Fibroblast of peridontal ligament (primary cell): Measurements from ENCODE around the gene SLC16A6.
"Not testable (repeated sequence)": the region's sequence is repeated elsewhere in the genome, so short reads cannot be mapped to it uniquely, and the experiment has no call there.

Experiments
- DNase-seq: peaks from one replicate; pipeline ENCODE4 v3.0.0-alpha.2; 2010; ENCODE audit errors: extremely low read depth

Gene SLC16A6

DNA sequence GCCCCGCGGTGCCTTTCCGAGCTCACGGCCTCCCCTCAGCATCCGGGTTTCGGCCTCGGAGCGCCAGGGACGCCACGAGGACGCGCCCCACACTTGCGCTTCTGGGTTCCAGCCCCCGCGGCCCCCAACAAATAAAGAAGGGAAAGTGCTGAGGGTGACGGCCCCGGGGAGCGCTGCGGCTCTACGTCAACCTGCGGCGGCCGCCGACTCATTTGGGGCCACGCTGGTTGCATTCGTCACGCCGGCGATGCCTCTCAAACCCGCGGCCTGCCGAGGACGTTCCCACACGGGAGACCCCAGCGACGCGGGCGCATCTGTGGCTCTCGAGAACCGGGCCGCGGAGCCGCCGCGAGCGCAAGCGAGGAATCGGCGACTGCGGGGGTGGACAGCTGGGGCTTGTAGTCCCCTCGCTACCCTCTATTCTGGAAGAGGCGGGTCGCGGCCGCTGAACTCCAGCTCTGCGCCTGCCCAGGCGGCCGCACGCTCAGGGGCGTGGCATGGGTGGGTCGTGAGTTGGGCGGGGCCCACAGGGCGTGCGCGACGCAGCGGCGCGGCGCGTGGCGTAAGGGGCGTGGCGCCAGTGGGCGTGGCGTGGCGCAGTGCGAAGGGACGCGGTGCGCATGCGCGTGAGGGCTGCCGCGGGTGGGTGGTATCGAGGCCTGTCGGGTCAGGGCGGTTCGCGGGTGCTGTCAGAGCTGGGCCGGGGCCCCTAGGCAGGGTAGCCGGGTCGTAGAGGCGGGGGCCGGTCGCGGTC lies 43.3 kb downstream of the SLC16A6 start, which contains the start of gene AMZ2:
TSS of gene AMZ2 (plus strand) at position 599 of the 754 bp plus-strand sequence. CDS start 2,145 bp downstream, outside the sequence.
- peak; percentile 91 for DNase-seq

DNA sequence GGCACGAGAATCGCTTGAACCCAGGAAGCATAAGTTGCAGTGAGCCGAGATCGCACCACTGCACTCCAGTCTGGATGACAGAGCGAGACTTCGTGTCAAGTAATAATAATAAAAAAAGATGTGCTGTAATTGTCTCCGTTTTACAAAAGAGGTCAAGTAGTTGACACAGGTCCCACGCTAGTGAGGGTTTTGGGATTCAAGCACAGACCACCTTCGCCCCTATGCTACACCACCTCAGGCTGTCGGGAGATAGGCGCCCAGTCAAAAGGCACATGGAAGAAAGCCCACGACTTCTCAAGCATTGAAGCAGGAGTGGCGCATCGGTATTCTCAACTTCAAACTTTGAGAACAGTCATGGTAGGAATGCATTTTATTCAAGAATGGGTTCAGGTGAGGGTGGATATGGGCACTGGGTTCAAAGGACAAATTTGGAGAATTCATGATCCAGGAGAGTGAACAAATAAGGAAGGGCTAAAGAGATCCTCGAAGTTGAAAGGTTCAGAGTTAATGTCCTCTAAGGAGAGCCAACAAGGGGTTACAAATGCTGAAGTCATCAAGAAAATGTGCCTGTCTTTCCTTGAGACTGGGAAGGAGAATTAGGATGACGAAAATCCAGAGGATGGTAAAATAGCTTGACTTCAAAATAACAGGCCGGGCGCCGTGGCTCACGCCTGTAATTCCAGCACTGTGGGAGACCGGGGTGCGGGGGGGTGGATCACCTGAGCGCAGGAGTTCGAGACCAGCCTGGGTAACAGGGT lies 44.5 kb downstream of the SLC16A6 start:
- DNase-seq, result no peak

GRCh38 chr17:68239632-68240366 lies 51.1 kb downstream of the SLC16A6 start:
- DNase-seq, result no peak

DNA sequence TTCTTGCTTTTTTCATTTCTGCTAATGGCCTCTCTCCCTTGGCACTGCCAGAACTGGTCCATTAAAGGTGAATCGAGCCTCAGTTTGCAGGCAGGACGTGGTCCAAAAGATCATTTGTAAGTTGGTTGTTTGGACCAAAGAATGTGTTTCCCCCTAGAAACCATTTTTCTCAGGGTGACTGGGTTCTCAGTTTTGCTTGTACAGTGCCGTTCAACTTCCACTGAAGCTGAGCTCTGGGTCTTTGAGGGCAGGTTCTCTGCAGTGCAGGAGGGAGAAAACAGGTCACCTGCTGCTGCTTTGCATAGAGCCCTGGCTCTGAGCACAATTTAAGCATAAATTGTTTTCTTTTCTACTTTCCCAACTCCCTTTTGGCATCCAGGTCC lies 52.1 kb downstream of the SLC16A6 start:
- no peak for DNase-seq

DNA sequence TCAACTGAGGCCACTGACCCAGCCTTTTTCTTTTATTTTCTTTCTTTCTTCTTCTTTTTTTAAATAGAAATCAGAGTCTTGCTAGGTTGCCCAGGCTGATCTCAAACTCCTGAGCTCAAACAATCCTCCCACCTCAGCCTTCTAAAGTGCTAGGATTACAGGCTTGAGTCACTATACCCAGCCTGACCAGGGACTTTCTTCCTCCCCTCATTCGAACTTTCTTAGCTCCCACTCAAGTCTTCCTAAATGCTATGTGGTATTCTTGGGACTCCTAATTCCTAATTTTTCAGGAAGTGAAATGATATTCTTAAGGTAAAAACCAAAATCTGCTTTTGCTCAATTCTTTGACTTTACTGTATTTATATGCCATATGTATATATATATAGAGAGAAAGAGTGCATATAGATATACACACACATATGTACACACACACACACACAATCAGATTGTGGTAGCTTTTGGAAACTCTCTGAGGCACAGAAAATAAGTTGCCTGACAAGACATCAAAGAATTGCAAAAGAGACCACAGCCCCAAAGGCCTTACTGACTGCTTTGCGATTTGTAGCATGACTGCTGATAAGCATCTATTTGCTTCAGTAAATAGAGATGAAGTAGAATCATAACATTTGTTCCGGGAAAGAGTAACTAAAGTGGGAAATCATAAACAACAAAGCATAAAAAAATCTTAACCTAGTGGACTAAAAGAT lies 52.6 kb downstream of the SLC16A6 start:
- DNase-seq, result no peak

DNA sequence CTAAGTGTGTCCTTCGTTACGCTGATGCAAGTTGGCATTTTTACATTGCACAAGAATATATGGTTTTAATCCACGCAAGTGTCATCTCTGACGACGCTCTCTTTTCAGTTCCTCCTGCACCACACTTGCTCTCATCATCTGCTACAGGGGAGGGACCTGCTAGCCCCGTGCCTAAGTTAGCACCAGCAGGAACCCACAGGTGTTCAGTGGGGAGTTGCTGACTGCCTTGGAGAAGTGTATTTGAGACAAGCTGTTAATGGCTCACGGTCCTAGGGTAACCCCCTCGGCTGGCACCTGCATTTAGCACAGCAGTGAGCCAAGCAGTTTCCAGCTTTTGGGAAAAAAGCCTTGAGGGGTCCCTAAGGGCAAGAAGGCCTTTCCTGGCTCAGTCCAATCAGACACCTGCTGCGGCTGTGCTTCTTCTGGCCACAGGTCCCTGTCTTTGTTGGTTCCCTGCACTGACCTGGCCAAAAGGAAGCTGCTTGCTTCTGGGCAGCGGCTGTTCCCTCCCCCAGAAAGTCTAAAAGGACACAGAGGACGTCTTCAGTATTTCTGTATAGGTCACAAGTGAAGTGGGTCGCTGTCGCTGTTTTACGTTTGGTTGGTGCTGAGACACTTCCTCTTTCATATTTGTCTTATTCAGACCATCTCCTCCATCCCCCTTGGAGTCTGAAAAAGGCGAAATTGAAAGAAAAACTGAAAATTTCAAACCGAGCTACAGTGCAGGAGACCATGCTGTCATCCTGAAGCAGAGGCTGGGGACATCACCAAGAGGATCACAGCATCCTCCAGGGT lies 53.4 kb downstream of the SLC16A6 start:
- not testable (repeated sequence) for DNase-seq

- DNase-seq, result not testable (repeated sequence)
Measured at GRCh38 chr17:68235336-68235791, 55.6 kb downstream of the SLC16A6 start.

- DNase-seq, result peak; percentile 87
Measured at GRCh38 chr17:68234726-68235335, 56.1 kb downstream of the SLC16A6 start.

- DNase-seq, result peak; percentile 74
Measured at GRCh38 chr17:68232741-68233140, 58.2 kb downstream of the SLC16A6 start.

DNA sequence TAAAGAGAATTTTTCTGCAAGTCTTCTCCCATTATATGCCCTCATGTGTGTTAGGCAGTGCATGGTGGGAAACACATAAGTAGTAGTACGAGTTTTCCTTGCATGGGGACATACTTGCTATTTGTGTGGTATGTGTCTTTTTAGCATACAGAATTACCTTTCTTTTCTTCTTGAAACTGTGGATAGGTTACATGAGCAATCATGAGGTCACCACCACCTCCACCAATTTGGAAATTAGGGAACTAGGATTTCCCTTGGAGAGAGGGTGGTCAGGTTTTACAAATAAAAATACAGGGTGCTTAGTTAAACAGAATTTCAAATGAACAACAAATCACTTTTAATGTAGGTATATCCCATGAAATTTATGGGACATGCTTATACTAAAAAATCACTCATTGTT lies 59.4 kb downstream of the SLC16A6 start:
- DNase-seq, result no peak

DNA sequence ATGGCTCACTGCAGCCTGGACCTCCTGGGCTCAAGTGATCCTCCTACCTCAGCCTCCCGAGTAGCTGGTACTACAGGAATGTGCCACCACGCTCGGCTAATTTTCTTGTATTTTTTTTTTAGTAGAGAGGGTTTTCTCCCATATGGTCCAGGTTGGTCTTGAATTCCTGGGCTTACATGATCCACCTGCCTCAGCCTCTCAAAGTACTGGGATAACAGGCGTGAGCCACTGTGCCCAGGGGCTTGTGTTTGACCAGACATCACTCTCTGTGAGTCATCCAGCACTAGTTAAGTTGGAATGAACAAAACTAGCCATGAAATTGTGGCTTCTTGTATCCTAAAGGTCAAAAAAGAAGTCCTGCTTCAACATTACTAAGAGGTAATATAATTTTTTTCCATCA lies 59.8 kb downstream of the SLC16A6 start:
- DNase-seq, result not testable (repeated sequence)

DNA sequence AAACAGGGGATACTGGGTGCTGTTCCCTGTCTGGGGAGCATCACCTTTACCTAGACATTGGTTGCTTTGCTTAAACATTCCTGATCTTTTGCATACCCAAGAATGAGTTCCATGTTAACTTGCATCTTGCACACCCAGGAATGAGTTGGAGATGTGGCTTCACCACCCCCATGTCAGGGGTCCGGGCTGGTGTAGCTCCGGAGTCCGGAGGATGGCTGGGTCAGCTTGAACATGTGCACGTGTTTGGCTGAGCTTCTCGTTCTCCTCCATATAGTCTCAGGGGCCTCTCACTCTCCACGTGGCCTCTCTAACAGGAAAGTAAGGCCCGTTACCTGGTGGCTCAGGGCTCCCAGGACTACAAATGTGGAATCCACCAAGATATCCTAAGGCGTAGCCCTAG lies 61.3 kb downstream of the SLC16A6 start:
- no peak for DNase-seq

GRCh38 chr17:68228817-68229570 lies 61.9 kb downstream of the SLC16A6 start:
- DNase-seq, result no peak

GRCh38 chr17:68228039-68228680 lies 62.8 kb downstream of the SLC16A6 start:
- DNase-seq, result not testable (repeated sequence)

- DNase-seq, result not testable (repeated sequence)
Measured at GRCh38 chr17:68225055-68225454, 65.9 kb downstream of the SLC16A6 start.

GRCh38 chr17:68222606-68223005 lies 68.3 kb downstream of the SLC16A6 start:
- no peak for DNase-seq

DNA sequence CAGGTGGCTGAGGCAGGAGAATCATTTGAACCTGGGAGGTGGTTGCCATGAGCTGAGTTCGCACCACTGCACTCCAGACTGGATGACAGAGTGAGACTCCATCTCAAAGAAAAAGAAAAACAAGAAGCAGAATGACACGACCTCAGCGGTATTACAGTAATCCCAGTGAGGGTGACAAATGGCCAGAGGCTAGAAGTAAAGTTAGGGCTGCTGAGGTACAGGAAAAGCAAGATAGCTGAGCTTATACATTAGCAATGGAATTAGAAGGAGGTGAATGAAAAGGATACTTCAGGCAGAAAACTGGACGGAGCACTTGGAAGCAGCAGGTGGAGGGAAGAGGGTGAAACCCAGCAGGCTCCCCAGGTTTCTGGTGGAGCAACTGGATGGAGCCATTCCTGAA lies 69.1 kb downstream of the SLC16A6 start:
- DNase-seq, result no peak

- not testable (repeated sequence) for DNase-seq
Measured at GRCh38 chr17:68220786-68221185, 70.1 kb downstream of the SLC16A6 start.

- DNase-seq, result not testable (repeated sequence)
Measured at GRCh38 chr17:68220186-68220585, 70.7 kb downstream of the SLC16A6 start.
